PFSK-1 (cell line): Measurements from ENCODE around the gene XPNPEP1.

Source experiments
- FOXP2 ChIP-seq: optimal IDR thresholded peaks from 2 replicates; pipeline ENCODE3; 2011; ENCODE audit warnings: borderline replicate concordance, control low read depth, inconsistent platforms; ENCODE audit not compliant: insufficient read depth; ENCODE audit errors: extremely low read length, extremely low read depth
- POLR2AphosphoS5 ChIP-seq: IDR thresholded peaks from 2 replicates; pipeline ENCODE4 v1.6.1; 2012; ENCODE audit warnings: low read depth, mild to moderate bottlenecking, control low read depth, low read length, moderate library complexity
- REST ChIP-seq, 2 experiments: IDR thresholded peaks; 2 replicates each; pipeline versions ENCODE4 v1.6.1 to v1.8.0; 2011 to 2012; ENCODE audit warnings: low read depth in 2 of 2, low read length in 2 of 2, control low read depth in 1 of 2, inconsistent platforms in 1 of 2, mild to moderate bottlenecking in 1 of 2, moderate library complexity in 1 of 2; ENCODE audit not compliant: insufficient read depth in 1 of 2
- SIN3A ChIP-seq: IDR thresholded peaks from 2 replicates; pipeline ENCODE4 v1.6.1; 2012; ENCODE audit warnings: mild to moderate bottlenecking, low read length, moderate library complexity, borderline replicate concordance; ENCODE audit not compliant: insufficient read depth
- TAF1 ChIP-seq: IDR thresholded peaks from 2 replicates; pipeline ENCODE4 v1.6.1; 2012; ENCODE audit warnings: low read length, control low read depth, borderline replicate concordance; ENCODE audit not compliant: insufficient read depth

Gene XPNPEP1

DNA sequence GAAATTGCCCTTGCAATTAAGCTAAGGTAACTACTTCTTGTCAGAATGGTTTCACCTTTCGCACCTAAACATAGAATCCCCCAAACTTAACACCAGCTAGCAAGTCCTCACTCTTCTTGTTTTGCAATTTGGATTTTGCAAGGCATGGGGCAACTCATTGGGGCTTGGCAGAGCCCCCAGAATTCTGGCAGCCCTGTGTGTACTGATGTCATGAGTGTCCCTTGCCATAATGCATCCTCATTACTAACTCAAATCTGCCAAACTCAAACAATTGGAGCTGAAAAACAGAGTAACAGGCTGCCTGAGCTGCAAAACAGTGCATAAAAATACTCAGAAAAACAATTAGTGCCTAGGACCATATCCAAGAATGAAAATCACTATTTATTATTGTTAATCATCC lies 7.9 kb upstream of the XPNPEP1 start:
- TF ChIP-seq SIN3A (no peak), FOXP2 (no peak), REST (IDR thresholded peaks at IDR 0.05; ENCODE audit: insufficient read depth in 1 of 2, low read depth in 2 of 2, low read length in 2 of 2) (no peak), POLR2AphosphoS5 (no peak), TAF1 (no peak)

GRCh38 chr10:109929501-109930219 lies 6.3 kb upstream of the XPNPEP1 start:
- TF ChIP-seq POLR2AphosphoS5: no peak
- no peak for TF ChIP-seq SIN3A
- no peak for TF ChIP-seq REST (IDR thresholded peaks at IDR 0.05; ENCODE audit: insufficient read depth in 1 of 2, low read depth in 2 of 2, low read length in 2 of 2)
- no peak for TF ChIP-seq FOXP2
- no peak for TF ChIP-seq TAF1

- no peak for TF ChIP-seq SIN3A
These were observed 5.2 kb upstream of the XPNPEP1 start for GRCh38 chr10:109928475-109928891.

- no peak for TF ChIP-seq FOXP2
- TF ChIP-seq POLR2AphosphoS5: no peak
- no peak for TF ChIP-seq TAF1
These were observed 3.5 kb upstream of the XPNPEP1 start for GRCh38 chr10:109926825-109927224.

GRCh38 chr10:109926061-109926745 lies 2.9 kb upstream of the XPNPEP1 start:
- TF ChIP-seq SIN3A: no peak
- TF ChIP-seq POLR2AphosphoS5: no peak
- TF ChIP-seq TAF1: no peak
- TF ChIP-seq FOXP2: no peak
- no peak for TF ChIP-seq REST (IDR thresholded peaks at IDR 0.05; ENCODE audit: insufficient read depth in 1 of 2, low read depth in 2 of 2, low read length in 2 of 2)

DNA sequence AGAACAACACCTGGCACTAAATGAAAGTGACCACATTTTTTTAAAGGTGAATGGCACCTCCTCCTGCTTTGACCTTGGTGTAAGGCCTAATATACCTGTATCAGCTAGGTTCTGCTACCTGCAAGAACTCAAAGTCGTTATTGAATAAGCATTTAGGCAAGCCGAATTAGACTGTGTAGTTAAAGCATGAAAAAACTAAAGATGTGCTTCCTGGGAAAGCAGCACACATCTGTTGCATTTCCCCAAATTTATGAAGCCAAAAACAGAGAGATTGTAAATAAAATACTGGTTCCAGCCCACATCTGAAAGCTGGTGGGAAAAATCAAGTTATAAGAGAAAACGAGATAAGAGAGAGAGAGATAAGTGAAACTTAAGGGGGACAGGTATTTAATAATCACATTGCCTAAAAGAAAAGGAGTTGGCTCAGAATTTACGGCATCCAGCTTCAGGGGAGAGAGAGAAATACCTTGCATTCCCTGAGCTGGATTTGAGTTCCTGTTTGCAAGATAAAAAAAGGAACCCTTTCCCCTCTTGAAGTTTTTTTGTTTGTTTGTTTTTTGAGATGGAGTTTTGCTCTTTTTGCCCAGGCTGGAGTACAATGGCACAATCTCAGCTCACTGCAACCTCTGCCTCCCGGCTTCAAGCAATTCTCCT lies 1.8 kb upstream of the XPNPEP1 start:
- no peak for TF ChIP-seq FOXP2
- TF ChIP-seq SIN3A: no peak
- no peak for TF ChIP-seq TAF1
- TF ChIP-seq REST (IDR thresholded peaks at IDR 0.05; ENCODE audit: insufficient read depth in 1 of 2, low read depth in 2 of 2, low read length in 2 of 2): no peak
- TF ChIP-seq POLR2AphosphoS5: no peak
